HL-60 (cell line): Measurements from ENCODE around the gene CUL5.

Source experiments
- CTCF ChIP-seq: IDR thresholded peaks from one replicate; pipeline ENCODE4 v1.5.1; 2011; ENCODE audit warnings: low read length, control low read depth, inconsistent platforms; ENCODE audit not compliant: insufficient read depth
- GABPA ChIP-seq: IDR thresholded peaks from 2 replicates; pipeline ENCODE4 v1.6.1; 2012; ENCODE audit warnings: low read depth
- POLR2AphosphoS5 ChIP-seq: IDR thresholded peaks from 2 replicates; pipeline ENCODE4 v1.6.1; 2012; ENCODE audit warnings: low read depth
- REST ChIP-seq: IDR thresholded peaks from 2 replicates; pipeline ENCODE4 v1.6.1; 2012; ENCODE audit warnings: low read depth; ENCODE audit not compliant: insufficient replicate concordance
- SPI1 ChIP-seq: IDR thresholded peaks from 2 replicates; pipeline ENCODE4 v1.6.1; 2012; ENCODE audit warnings: low read depth, mild to moderate bottlenecking, borderline replicate concordance

GRCh38 chr11:107996006-107996776 is 12.5 kb upstream of the CUL5 start:
- TF ChIP-seq CTCF (no peak), POLR2AphosphoS5 (no peak), GABPA (no peak), SPI1 (no peak), REST (no peak)
